H1 (cell line): ENCODE data around the gene BCL2. TPM values are rescaled to one million over a fixed set of nuclear protein-coding genes. Genes with fewer than 3 reads are reported as not detected.

Experiments
- CTCF ChIA-PET: fragments of 300-600 bp; sonication (Branson Sonifier 250); formaldehyde crosslinking; loops from one replicate; lab custom pipeline; 2021; ENCODE audit not compliant: partially characterized antibody; lab: Charles Lee
- POLR2A ChIA-PET: fragments of 300-600 bp; sonication (Branson Sonifier 250); formaldehyde crosslinking; loops from one replicate; lab custom pipeline; 2021; ENCODE audit warnings: inconsistent platforms; ENCODE audit not compliant: partially characterized antibody; lab: Charles Lee
- DNase-seq, 2 experiments: peaks; one replicate each; pipeline versions ENCODE4 v3.0.0 to v3.0.0-alpha.2; 2010 to 2022; ENCODE audit warnings: low spot score in 2 of 2, low read depth in 1 of 2, mixed read lengths in 1 of 2
- FAIRE-seq: peaks from 2 replicates; lab custom pipeline; 2011; peaks lifted over from hg19 to GRCh38; lab: Jason Lieb, UNC
- H2AFZ ChIP-seq: 2 replicates; pipeline ENCODE4 v1.8.1; 2012; ENCODE audit warnings: low read length, inconsistent platforms
- H2AK5ac ChIP-seq: 2 replicates; pipeline ENCODE4 v1.6.1; 2013; ENCODE audit warnings: low read depth, low read length
- H2BK120ac ChIP-seq: replicated peaks from 2 replicates; pipeline ENCODE3; 2013; ENCODE audit warnings: low read depth, low read length, inconsistent platforms
- H2BK12ac ChIP-seq: 2 replicates; pipeline ENCODE4 v1.6.1; 2013; ENCODE audit warnings: low read depth, low read length
- H2BK15ac ChIP-seq: 2 replicates; pipeline ENCODE4 v1.6.1; 2013; ENCODE audit warnings: low read length
- H2BK20ac ChIP-seq: 2 replicates; pipeline ENCODE4 v1.6.1; 2013; ENCODE audit warnings: low read length
- H2BK5ac ChIP-seq: 2 replicates; pipeline ENCODE4 v1.6.1; 2013; ENCODE audit warnings: low read depth, low read length
- H3K14ac ChIP-seq: 2 replicates; pipeline ENCODE4 v1.6.1; 2013; ENCODE audit warnings: inconsistent platforms; ENCODE audit not compliant: insufficient read length
- H3K18ac ChIP-seq: 2 replicates; pipeline ENCODE4 v1.6.1; 2013; ENCODE audit warnings: low read length; ENCODE audit errors: extremely low read depth
- H3K23ac ChIP-seq: 2 replicates; pipeline ENCODE4 v1.6.1; 2013; ENCODE audit warnings: inconsistent platforms; ENCODE audit not compliant: insufficient read length
- H3K23me2 ChIP-seq: 2 replicates; pipeline ENCODE4 v1.6.1; 2013; ENCODE audit warnings: low read depth, low read length
- H3K27ac ChIP-seq: 2 replicates; pipeline ENCODE4 v1.6.1; 2011; ENCODE audit warnings: low read depth, low read length, inconsistent platforms
- H3K27me3 ChIP-seq, 4 experiments: replicated peaks in 1 of 4; 1 replicate in 1 of 4; 2 replicates in 3 of 4; pipeline versions ENCODE4 v1.6.1 to v1.8.1; 2011 to 2013; ENCODE audit warnings: low read length in 3 of 4, mild to moderate bottlenecking in 3 of 4, inconsistent platforms in 2 of 4, mixed read lengths in 2 of 4, moderate library complexity in 1 of 4; ENCODE audit not compliant: control insufficient read depth in 3 of 4, insufficient read depth in 3 of 4; ENCODE audit errors: extremely low read depth in 1 of 4
- H3K36me3 ChIP-seq, 4 experiments: 2 replicates each; pipeline versions ENCODE4 v1.6.1 to v1.8.1; 2011 to 2013; ENCODE audit warnings: mild to moderate bottlenecking in 4 of 4, low read length in 3 of 4, moderate library complexity in 2 of 4, control low read depth in 1 of 4, inconsistent platforms in 1 of 4; ENCODE audit not compliant: insufficient read depth in 4 of 4, control insufficient read depth in 2 of 4
- H3K4ac ChIP-seq: replicated peaks from 2 replicates; pipeline ENCODE3; 2013; ENCODE audit warnings: low read length, low read depth, mixed read lengths, inconsistent platforms; ENCODE audit not compliant: insufficient read length
- H3K4me1 ChIP-seq, 4 experiments: replicated peaks in 1 of 4; 1 replicate in 1 of 4; 2 replicates in 3 of 4; pipeline versions ENCODE4 v1.6.1 to v1.8.1; 2011 to 2013; ENCODE audit warnings: low read length in 3 of 4, inconsistent platforms in 2 of 4, mixed read lengths in 1 of 4; ENCODE audit not compliant: insufficient read depth in 4 of 4, control insufficient read depth in 3 of 4
- H3K4me2 ChIP-seq, 2 experiments: 2 replicates each; pipeline versions ENCODE4 v1.6.1 to v1.8.1; 2011 to 2013; ENCODE audit warnings: low read depth in 2 of 2, low read length in 2 of 2, control low read depth in 1 of 2, inconsistent platforms in 1 of 2, mild to moderate bottlenecking in 1 of 2; ENCODE audit not compliant: insufficient read depth in 1 of 2
- H3K4me3 ChIP-seq, 4 experiments: fragments of 200-600, 300-600 bp in 1 of 4; sonication (generic), shearing (Covaris generic), sonication (Bioruptor Twin) in 1 of 4; 2 replicates each; pipeline versions ENCODE4 v1.5.1 to v1.8.1; 2011 to 2016; ENCODE audit warnings: low read length in 4 of 4, low read depth in 3 of 4, control low read depth in 2 of 4, inconsistent platforms in 2 of 4, mild to moderate bottlenecking in 2 of 4, mixed read lengths in 1 of 4, moderate library complexity in 1 of 4; ENCODE audit not compliant: insufficient read depth in 2 of 4; ENCODE audit errors: extremely low read depth in 1 of 4
- H3K56ac ChIP-seq: replicated peaks from 2 replicates; pipeline ENCODE3; 2013; ENCODE audit warnings: low read depth, mild to moderate bottlenecking, mixed read lengths, low read length, inconsistent platforms; ENCODE audit not compliant: insufficient read length
- H3K79me1 ChIP-seq: 2 replicates; pipeline ENCODE4 v1.6.1; 2013; ENCODE audit warnings: low read depth, low read length, control low read depth
- H3K79me2 ChIP-seq, 2 experiments: 2 replicates each; pipeline versions ENCODE4 v1.6.1 to v1.8.1; 2012 to 2013; ENCODE audit warnings: low read length in 2 of 2, mild to moderate bottlenecking in 2 of 2, inconsistent platforms in 1 of 2; ENCODE audit not compliant: insufficient read depth in 2 of 2, control insufficient read depth in 1 of 2
- H3K9ac ChIP-seq, 4 experiments: replicated peaks in 1 of 4; 1 replicate in 1 of 4; 2 replicates in 3 of 4; pipeline versions ENCODE4 v1.6.1 to v1.8.1; 2011 to 2013; ENCODE audit warnings: low read depth in 3 of 4, low read length in 3 of 4, control low read depth in 2 of 4, mild to moderate bottlenecking in 2 of 4, moderate library complexity in 2 of 4, inconsistent platforms in 1 of 4; ENCODE audit errors: extremely low read depth in 1 of 4
- H3K9me3 ChIP-seq, 2 experiments: 2 replicates each; pipeline versions ENCODE4 v1.6.1 to v1.8.1; 2012 to 2013; ENCODE audit warnings: mild to moderate bottlenecking in 2 of 2, moderate library complexity in 2 of 2, control low read depth in 1 of 2, inconsistent platforms in 1 of 2, low read depth in 1 of 2, low read length in 1 of 2, mixed read lengths in 1 of 2; ENCODE audit not compliant: insufficient read depth in 2 of 2
- H4K20me1 ChIP-seq, 2 experiments: replicated peaks in 1 of 2; 2 replicates each; pipeline versions ENCODE3 to v1.8.1; 2011 to 2013; ENCODE audit warnings: inconsistent platforms in 2 of 2, low read length in 2 of 2, mild to moderate bottlenecking in 1 of 2; ENCODE audit not compliant: insufficient read depth in 2 of 2, control insufficient read depth in 1 of 2
- H4K5ac ChIP-seq: 2 replicates; pipeline ENCODE4 v1.6.1; 2013; ENCODE audit warnings: low read length, low read depth, mixed read lengths, inconsistent platforms; ENCODE audit not compliant: insufficient read length
- H4K8ac ChIP-seq: 2 replicates; pipeline ENCODE4 v1.8.0; 2013; ENCODE audit warnings: mild to moderate bottlenecking, moderate library complexity, low read length, inconsistent platforms; ENCODE audit not compliant: insufficient read depth; ENCODE audit errors: extremely low read depth
- H4K91ac ChIP-seq: replicated peaks from 2 replicates; pipeline ENCODE3; 2013; ENCODE audit warnings: low read length, mixed read lengths, inconsistent platforms; ENCODE audit not compliant: insufficient read length
- MAFK ChIP-seq: IDR thresholded peaks from 2 replicates; pipeline ENCODE4 v1.6.1; 2012; ENCODE audit warnings: low read depth, mild to moderate bottlenecking, improper control_type of control experiment, low read length
- WGBS, 2 experiments: shearing (Covaris generic) in 1 of 2; methylation state at CpG; one replicate each; pipeline versions ENCODE4 v1.1.6 to v1.1.7; 2013 to 2015; ENCODE audit warnings: low lambda C conversion rate in 2 of 2, mixed read lengths in 2 of 2, inconsistent platforms in 1 of 2, low coverage in 1 of 2, missing lambda C conversion rate in 1 of 2; ENCODE audit not compliant: insufficient replicate concordance in 2 of 2, insufficient coverage in 1 of 2, insufficient read length in 1 of 2; ENCODE audit errors: extremely low coverage in 1 of 2, missing lambda C conversion rate in 1 of 2; 5-methylcytosine and 5-hydroxymethylcytosine counted together
- polyA plus RNA-seq, 7 experiments: library from polyadenylated mRNA; depleted of rRNA in 3 of 7; stranded (reverse) in 5 of 7; unstranded in 2 of 7; fragments of >200 nt in 5 of 7; fragments of 200-250 nt in 2 of 7; gene quantifications; 1 replicate in 5 of 7; 2 replicates in 1 of 7; 4 replicates in 1 of 7; pipeline versions ENCODE4 v1.2.1 to v1.2.3, GENCODE V29; 2011 to 2013; ENCODE audit warnings: missing spikeins in 2 of 7, mixed read lengths in 2 of 7
- total RNA-seq: library from RNA; stranded (reverse); fragmentation: NEBNext Ultra II Directional; extraction: Animal tissue kit (Norgen Biotek cat#: 25700); gene quantifications from 2 replicates; pipeline ENCODE4 v1.2.1, GENCODE V29; 2021

Gene BCL2
- total and polyA plus RNA-seq, 2 of the 8 experiments (the other 6 are each of a cell fraction or from before 2014, with no cell fraction given): 0.59 to 4.5 TPM

- no peak overlapping the region for H2AK5ac ChIP-seq
- DNase-seq (no peak), FAIRE-seq (no peak)
- H3K79me1 ChIP-seq: no peaks in the 10 kb centered on the region
- H4K8ac ChIP-seq: no peak overlapping the region
- no peaks in the 10 kb centered on the region for H3K79me2 ChIP-seq
- H3K18ac ChIP-seq: no peak overlapping the region
- H3K4ac ChIP-seq: no peak overlapping the region
- H3K9me3 ChIP-seq: no peaks in the 10 kb centered on the region
- no peaks in the 10 kb centered on the region for H3K27me3 ChIP-seq
- no peak overlapping the region for H2AFZ ChIP-seq
- no peak overlapping the region for H3K56ac ChIP-seq
- H2BK120ac ChIP-seq: no peak overlapping the region
- no peaks in the 10 kb centered on the region for H3K4me1 ChIP-seq
- no peak overlapping the region for H2BK20ac ChIP-seq
- no peaks in the 10 kb centered on the region for H3K36me3 ChIP-seq
- no peaks in the 10 kb centered on the region for H3K23me2 ChIP-seq
- no peak overlapping the region for H3K4me3 ChIP-seq
- H2BK12ac ChIP-seq: peak overlapping the region; percentile 84; the same call in 1 of the 2 replicates
- ChIA-PET CTCF (interaction anchor here (0.6 to 2.4 kb wide), 7 partner anchors 8 to 177 kb away, joined by 3 to 7 read pairs (median 3); no protein-coding TSS in a partner anchor), POLR2A (no interaction called here)
- H3K4me2 ChIP-seq: no peak overlapping the region
- H3K14ac ChIP-seq: no peak overlapping the region
- no peak overlapping the region for H2BK15ac ChIP-seq
- 94% methylated on average over 7 of the region's 7 CpGs; no CpG with 5 or more reads in 1 of the 2 experiments for WGBS, 2 experiments
- no peak overlapping the region for H4K5ac ChIP-seq
- H4K20me1 ChIP-seq: no peaks in the 10 kb centered on the region
- H3K23ac ChIP-seq: no peak overlapping the region
- H3K9ac ChIP-seq: no peak overlapping the region
- no peak overlapping the region for H4K91ac ChIP-seq
- no peak overlapping the region for H2BK5ac ChIP-seq
- H3K27ac ChIP-seq: no peak overlapping the region
- TF ChIP-seq MAFK: no peak
Observed at GRCh38 chr18:63162271-63163014, 157.1 kb downstream of the BCL2 start.
